Stimulated activated CD8-positive, alpha-beta memory T cell treated with anti-CD3 and anti-CD28 coated beads, Interleukin-4, amount 100 ng/mL, for 24 hours (primary cell): ENCODE measurements around the gene SLC39A11.
"Not testable (repeated sequence)": the region's sequence is repeated elsewhere in the genome, so short reads cannot be mapped to it uniquely, and the experiment has no call there.

Source experiments
- DNase-seq: peaks from one replicate; pipeline ENCODE4 v3.0.0-alpha.2; 2020; ENCODE audit warnings: low read depth

The SLC39A11 gene

GRCh38 chr17:72782985-72783701 is 309.3 kb downstream of the SLC39A11 start:
- no peak for DNase-seq

- not testable (repeated sequence) for DNase-seq
Measured at GRCh38 chr17:72782437-72782836, 310.1 kb downstream of the SLC39A11 start.

- DNase-seq = no peak
Measured at GRCh38 chr17:72778169-72779151, 314.0 kb downstream of the SLC39A11 start.

GRCh38 chr17:72775919-72776318 is 316.6 kb downstream of the SLC39A11 start:
- DNase-seq = no peak

GRCh38 chr17:72775237-72775636 is 317.3 kb downstream of the SLC39A11 start:
- no peak for DNase-seq

GRCh38 chr17:72774236-72774635 is 318.3 kb downstream of the SLC39A11 start:
- no peak for DNase-seq

GRCh38 chr17:72773225-72773624 is 319.3 kb downstream of the SLC39A11 start:
- DNase-seq = not testable (repeated sequence)

GRCh38 chr17:72772331-72772821 is 320.1 kb downstream of the SLC39A11 start:
- no peak for DNase-seq

GRCh38 chr17:72771734-72772133 is 320.8 kb downstream of the SLC39A11 start:
- no peak for DNase-seq

GRCh38 chr17:72766761-72767356 is 325.6 kb downstream of the SLC39A11 start:
- no peak for DNase-seq

GRCh38 chr17:72765368-72766153 is 326.9 kb downstream of the SLC39A11 start:
- DNase-seq = no peak

GRCh38 chr17:72764632-72765041 is 327.9 kb downstream of the SLC39A11 start:
- no peak for DNase-seq

- DNase-seq = no peak
Measured at GRCh38 chr17:72763981-72764380, 328.5 kb downstream of the SLC39A11 start.

GRCh38 chr17:72761893-72762575 is 330.5 kb downstream of the SLC39A11 start:
- DNase-seq = not testable (repeated sequence)

- no peak for DNase-seq
Measured at GRCh38 chr17:72761431-72761830, 331.1 kb downstream of the SLC39A11 start.

GRCh38 chr17:72760368-72760767 is 332.1 kb downstream of the SLC39A11 start:
- no peak for DNase-seq

GRCh38 chr17:72759301-72759700 is 333.2 kb downstream of the SLC39A11 start:
- DNase-seq = no peak

- no peak for DNase-seq
Measured at GRCh38 chr17:72756256-72756655, 336.2 kb downstream of the SLC39A11 start.

GRCh38 chr17:72754513-72754912 is 338.0 kb downstream of the SLC39A11 start:
- DNase-seq = no peak

- DNase-seq = no peak
Measured at GRCh38 chr17:72751746-72752145, 340.7 kb downstream of the SLC39A11 start.

GRCh38 chr17:72749119-72749572 is 343.3 kb downstream of the SLC39A11 start:
- DNase-seq = no peak
